Fibroblast of peridontal ligament (primary cell): ENCODE data around the gene CHP1.
"Not testable (repeated sequence)": the region's sequence is repeated elsewhere in the genome, so short reads cannot be mapped to it uniquely, and the experiment has no call there.

Experiments used
- DNase-seq: peaks from one replicate; pipeline ENCODE4 v3.0.0-alpha.2; 2010; ENCODE audit errors: extremely low read depth

CHP1 gene

GRCh38 chr15:41292521-41292920 is 61.5 kb downstream of the CHP1 start:
- no peak for DNase-seq

GRCh38 chr15:41301139-41301538 is 70.1 kb downstream of the CHP1 start:
- DNase-seq: not testable (repeated sequence)

- no peak for DNase-seq
These were observed 70.5 kb downstream of the CHP1 start for GRCh38 chr15:41301587-41301986.

DNA sequence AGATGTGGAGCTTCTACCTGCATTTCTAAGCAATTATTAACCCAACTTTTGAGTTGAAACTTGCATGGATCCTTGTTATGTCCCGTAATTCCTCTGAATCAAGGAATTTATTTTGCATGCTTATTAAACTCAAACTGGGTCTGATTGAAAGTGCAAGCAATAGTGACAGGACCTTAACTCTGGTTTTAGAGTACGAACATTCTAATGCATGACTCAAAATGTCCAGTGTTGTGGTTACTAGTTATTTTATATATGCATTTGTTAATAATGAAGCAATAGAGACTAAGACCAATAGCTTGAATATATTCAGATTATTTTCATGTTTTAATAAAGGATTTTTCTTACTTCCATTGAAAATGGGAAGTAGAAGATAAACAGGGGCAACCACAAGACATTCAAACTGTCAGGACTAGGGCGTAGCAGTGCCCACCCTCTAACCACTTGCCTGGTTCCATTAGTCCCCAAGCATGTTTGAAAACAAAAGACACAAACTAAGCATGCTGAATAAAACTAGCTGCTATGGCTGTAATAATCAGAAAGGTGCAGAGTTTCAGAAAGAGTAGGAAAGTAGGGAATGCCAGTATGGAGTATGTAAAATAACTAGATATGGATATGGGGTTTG is 73.2 kb downstream of the CHP1 start:
- no peak for DNase-seq

DNA sequence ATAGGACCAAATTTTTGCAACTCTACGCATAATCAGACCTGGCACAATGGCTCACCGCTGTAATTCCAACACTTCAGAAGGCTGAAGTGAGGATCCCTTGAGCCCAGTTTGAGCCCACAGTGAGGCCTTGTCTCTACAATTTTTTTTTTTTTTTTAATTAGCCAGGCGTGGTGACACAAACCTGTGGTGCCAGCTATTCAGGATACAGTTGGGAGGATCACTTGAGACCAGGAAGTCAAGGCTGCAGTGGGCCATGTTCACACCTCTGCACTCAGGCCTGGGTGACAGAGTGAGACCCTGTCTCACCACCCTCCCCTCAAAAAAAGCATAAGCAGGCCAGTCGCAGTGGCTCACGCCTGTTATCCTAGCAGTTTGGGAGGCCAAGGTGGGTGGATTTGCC is 76.6 kb downstream of the CHP1 start:
- no peak for DNase-seq

GRCh38 chr15:41309226-41309905 is 78.3 kb downstream of the CHP1 start:
- no peak for DNase-seq

- DNase-seq: not testable (repeated sequence)
These were observed 89.8 kb downstream of the CHP1 start for GRCh38 chr15:41320805-41321330.

DNA sequence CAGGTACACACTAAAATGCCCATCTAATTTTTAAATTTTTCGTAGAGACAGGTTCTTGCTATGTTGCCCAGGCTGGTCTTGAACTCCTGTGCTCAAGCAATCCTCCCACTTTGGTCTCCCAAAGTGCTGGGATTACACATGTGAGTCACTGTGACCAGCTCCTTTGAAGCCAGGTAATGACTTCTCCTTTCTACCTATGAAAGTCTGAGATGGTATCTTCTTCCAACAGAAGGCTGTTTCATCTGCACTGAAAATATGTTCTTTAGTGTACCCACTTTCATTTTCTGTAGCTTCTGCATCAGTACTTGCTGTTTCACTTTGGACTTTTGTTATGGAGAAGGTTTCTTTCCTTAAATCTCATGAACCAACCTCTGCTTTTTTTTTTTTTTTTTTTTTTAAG is 92.5 kb downstream of the CHP1 start:
- DNase-seq: no peak

DNA sequence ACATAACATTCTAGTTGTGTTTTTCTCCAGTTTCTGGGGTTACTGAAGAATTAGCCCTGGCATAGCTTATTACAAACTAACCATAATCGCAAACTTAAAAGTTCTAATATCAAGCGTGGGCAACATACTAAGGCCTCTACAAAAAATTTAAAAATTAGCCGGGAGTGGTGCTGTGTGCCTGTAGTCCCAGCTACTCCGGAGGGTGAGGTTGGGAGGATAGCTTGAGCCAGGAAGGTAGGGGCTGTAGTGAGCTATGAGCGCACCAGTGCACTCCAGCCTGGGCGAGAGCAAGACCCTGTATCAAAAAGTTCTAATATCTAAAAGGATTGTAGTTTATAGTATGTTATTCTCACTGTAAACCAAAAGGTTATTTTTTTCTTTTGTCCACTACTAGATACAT is 100.2 kb downstream of the CHP1 start:
- no peak for DNase-seq
